Karpas-422 (cell line): ENCODE data around the gene TUBA4B. TPM values are rescaled to one million over a fixed set of nuclear protein-coding genes. Genes with fewer than 3 reads are reported as not detected.

ENCODE experiments used
- DNase-seq: peaks from one replicate; pipeline ENCODE4 v3.0.0-alpha.2; 2015
- H2AFZ ChIP-seq: fragments of 200-600 bp; sonication (generic); 2 replicates; pipeline ENCODE4 v1.6.1; 2014; ENCODE audit warnings: antibody characterized with exemption, low read length, mixed read lengths
- H3K27ac ChIP-seq: fragments of 200-600 bp; sonication (generic); 2 replicates; pipeline ENCODE4 v1.5.1; 2014; ENCODE audit warnings: mild to moderate bottlenecking, low read length, moderate library complexity
- H3K27me3 ChIP-seq: fragments of 200-600 bp; sonication (generic); 2 replicates; pipeline ENCODE4 v1.6.1; 2014; ENCODE audit warnings: low read length, mixed read lengths
- H3K36me3 ChIP-seq: fragments of 200-600 bp; sonication (generic); 2 replicates; pipeline ENCODE4 v1.6.1; 2014; ENCODE audit warnings: low read length, mixed read lengths; ENCODE audit not compliant: insufficient read depth
- H3K4me1 ChIP-seq: fragments of 200-600 bp; sonication (generic); 2 replicates; pipeline ENCODE4 v1.6.1; 2014; ENCODE audit warnings: mild to moderate bottlenecking, low read length, mixed read lengths
- H3K4me2 ChIP-seq: fragments of 200-600 bp; sonication (generic); 2 replicates; pipeline ENCODE4 v1.6.1; 2014; ENCODE audit warnings: low read length, low read depth, mild to moderate bottlenecking; ENCODE audit not compliant: poor library complexity, severe bottlenecking
- H3K4me3 ChIP-seq: fragments of 200-600 bp; sonication (generic); 2 replicates; pipeline ENCODE4 v1.5.1; 2014; ENCODE audit warnings: mild to moderate bottlenecking, antibody characterized with exemption, low read length, mixed read lengths
- H3K79me2 ChIP-seq: fragments of 200-600 bp; sonication (generic); 2 replicates; pipeline ENCODE4 v1.6.1; 2014; ENCODE audit warnings: mild to moderate bottlenecking, low read length, mixed read lengths
- H3K9ac ChIP-seq: fragments of 200-600 bp; sonication (generic); 2 replicates; pipeline ENCODE4 v1.6.0; 2014; ENCODE audit warnings: low read length
- H3K9me2 ChIP-seq: fragments of 200-600 bp; sonication (generic), shearing (Covaris generic); replicated peaks from 2 replicates; pipeline ENCODE4 v1.6.0; 2014; ENCODE audit warnings: mild to moderate bottlenecking, low read length, moderate library complexity; ENCODE audit not compliant: insufficient read depth
- H3K9me3 ChIP-seq: fragments of 300-700, 200-600 bp; sonication (generic); 2 replicates; pipeline ENCODE4 v1.6.1; 2014; ENCODE audit warnings: low read length, mixed read lengths
- H4K20me1 ChIP-seq: fragments of 200-600 bp; sonication (generic); 2 replicates; pipeline ENCODE4 v1.6.1; 2014; ENCODE audit warnings: mild to moderate bottlenecking, antibody characterized with exemption, low read length, low read depth; ENCODE audit not compliant: insufficient read depth
- total RNA-seq: library from RNA; depleted of rRNA; stranded (reverse); fragments of >200 nt; shearing (Covaris generic); gene quantifications from 2 replicates; pipeline ENCODE4 v1.2.3, GENCODE V29; 2014; ENCODE audit warnings: low replicate concordance

TUBA4B gene
- total RNA-seq, 1 experiment from 2014 or later: not detected

DNA sequence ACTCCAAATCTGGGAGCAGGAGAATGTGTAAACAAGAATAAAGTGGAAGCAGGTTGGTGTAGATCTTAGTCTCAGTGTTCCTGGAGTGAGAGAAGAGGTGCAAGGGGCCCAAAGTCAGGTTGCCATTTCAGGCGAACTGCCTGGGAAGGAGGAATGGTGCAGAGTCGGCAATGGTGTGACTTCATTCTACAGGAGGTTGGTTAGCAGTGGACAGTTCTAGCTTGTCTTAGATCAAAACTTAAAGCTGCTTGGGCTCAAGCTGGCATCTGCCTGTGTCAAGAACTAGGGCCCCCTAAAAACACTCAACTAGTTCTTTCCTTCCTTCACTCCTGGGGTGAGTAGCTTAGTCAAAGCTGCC lies 4.2 kb upstream of the TUBA4B start:
- peak overlapping the region; percentile 16; the same call in 1 of the 2 replicates for H3K4me3 ChIP-seq
- H3K4me1 ChIP-seq: peaks cover 73% of the 10 kb centered on the region
- peaks cover 43% of the 10 kb centered on the region for H3K79me2 ChIP-seq
- peak overlapping the region; percentile 83 for H3K27ac ChIP-seq
- DNase-seq: no peak
- no peaks in the 10 kb centered on the region for H3K27me3 ChIP-seq
- no peaks in the 10 kb centered on the region; the same call in 1 of the 2 replicates for H3K36me3 ChIP-seq
- H3K9me2 ChIP-seq: no peaks in the 10 kb centered on the region
- no peaks in the 10 kb centered on the region for H3K9me3 ChIP-seq
- peaks cover 19% of the 10 kb centered on the region; the same call in 1 of the 2 replicates for H4K20me1 ChIP-seq
- H3K4me2 ChIP-seq: peak overlapping the region; percentile 39
- H2AFZ ChIP-seq: no peak overlapping the region
- peak overlapping the region; percentile 54; the same call in 1 of the 2 replicates for H3K9ac ChIP-seq

DNA sequence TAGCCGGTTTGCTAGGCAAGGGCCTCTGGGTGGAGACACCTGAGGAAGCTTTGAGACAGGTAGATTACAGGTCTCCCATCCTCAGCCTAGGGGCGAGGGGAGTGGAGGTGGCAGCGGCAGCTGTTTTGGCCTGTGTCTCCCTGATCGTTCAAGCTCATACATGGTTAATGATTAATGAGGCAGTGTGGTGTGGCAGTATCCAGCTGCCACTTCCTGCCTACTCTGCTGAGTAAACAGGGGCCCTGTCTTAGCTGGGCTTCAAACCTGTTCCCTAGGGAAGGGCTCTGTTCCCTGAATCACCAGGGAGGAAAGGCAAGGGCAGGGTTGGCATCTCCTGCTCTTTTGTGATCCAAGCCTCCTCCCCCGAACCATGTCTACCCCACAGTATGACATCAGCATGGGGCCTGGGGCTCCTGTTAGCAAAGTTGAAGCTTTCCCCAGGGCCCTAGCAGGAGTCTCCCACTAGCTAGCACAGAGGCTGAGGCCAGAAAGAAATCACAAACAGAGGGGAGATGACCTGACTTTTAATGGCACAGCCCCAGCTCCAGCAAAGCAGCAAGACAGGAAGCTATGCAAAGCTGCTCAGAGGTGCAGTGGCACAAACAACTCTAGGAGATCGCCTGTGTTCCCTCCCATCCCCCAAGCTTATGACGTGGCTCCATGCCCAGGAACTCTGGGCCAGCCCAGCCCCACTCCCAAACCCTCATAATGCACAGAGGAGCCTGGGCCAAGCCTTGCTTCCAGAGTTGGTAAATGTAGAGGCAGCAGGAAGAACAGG lies 3.7 kb upstream of the TUBA4B start:
- Histone ChIP-seq H4K20me1 (peaks cover 19% of the 10 kb centered on the region; the same call in 1 of the 2 replicates), H3K9me2 (no peaks in the 10 kb centered on the region), H3K27me3 (no peaks in the 10 kb centered on the region), H3K4me3 (peak overlapping the region; percentile 16; the same call in 1 of the 2 replicates), H3K9ac (peak overlapping the region; percentile 54), H3K27ac (peak overlapping the region; percentile 83), H3K4me1 (peaks cover 75% of the 10 kb centered on the region), H3K9me3 (no peaks in the 10 kb centered on the region), H3K4me2 (peak overlapping the region; percentile 39), H3K36me3 (no peaks in the 10 kb centered on the region; the same call in 1 of the 2 replicates), H3K79me2 (peaks cover 43% of the 10 kb centered on the region), H2AFZ (no peak overlapping the region)
- peak; percentile 56 for DNase-seq

DNA sequence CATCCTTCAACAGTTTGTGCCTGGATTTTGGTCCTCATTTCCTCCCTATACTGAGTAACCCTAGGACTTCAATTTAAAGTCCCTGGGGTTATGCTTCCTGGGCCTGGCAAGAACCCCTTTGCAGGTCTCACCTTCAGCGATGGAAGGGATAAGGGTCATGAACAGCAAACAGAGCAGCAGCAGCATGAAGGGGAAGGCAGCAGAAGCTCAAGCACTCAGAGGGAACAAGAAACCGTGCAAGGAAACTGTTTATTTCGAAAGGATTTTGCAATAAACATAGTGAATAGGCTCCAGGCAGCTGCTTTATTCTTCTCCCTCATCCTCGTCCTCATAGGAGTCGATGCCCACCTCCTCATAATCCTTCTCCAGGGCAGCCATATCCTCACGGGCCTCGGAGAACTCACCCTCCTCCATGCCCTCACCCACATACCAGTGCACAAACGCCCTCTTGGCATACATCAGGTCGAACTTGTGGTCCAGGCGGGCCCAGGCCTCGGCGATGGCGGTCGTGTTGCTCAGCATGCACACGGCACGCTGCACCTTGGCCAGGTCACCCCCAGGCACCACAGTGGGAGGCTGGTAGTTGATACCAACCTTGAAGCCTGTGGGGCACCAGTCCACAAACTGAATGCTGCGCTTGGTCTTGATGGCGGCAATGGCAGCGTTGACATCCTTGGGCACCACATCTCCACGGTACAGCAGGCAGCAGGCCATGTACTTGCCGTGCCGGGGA lies 2.8 kb upstream of the TUBA4B start:
- Histone ChIP-seq H3K27me3 (no peaks in the 10 kb centered on the region), H3K27ac (peak overlapping the region; percentile 83), H3K4me3 (no peak overlapping the region; the same call in 1 of the 2 replicates), H3K4me1 (peaks cover 78% of the 10 kb centered on the region), H3K36me3 (no peaks in the 10 kb centered on the region; the same call in 1 of the 2 replicates), H3K4me2 (peak overlapping the region; percentile 39), H3K79me2 (peaks cover 43% of the 10 kb centered on the region), H3K9me3 (no peaks in the 10 kb centered on the region), H3K9ac (peak overlapping the region; percentile 54), H3K9me2 (no peaks in the 10 kb centered on the region), H2AFZ (no peak overlapping the region), H4K20me1 (peaks cover 19% of the 10 kb centered on the region; the same call in 1 of the 2 replicates)
- DNase-seq: no peak

DNA sequence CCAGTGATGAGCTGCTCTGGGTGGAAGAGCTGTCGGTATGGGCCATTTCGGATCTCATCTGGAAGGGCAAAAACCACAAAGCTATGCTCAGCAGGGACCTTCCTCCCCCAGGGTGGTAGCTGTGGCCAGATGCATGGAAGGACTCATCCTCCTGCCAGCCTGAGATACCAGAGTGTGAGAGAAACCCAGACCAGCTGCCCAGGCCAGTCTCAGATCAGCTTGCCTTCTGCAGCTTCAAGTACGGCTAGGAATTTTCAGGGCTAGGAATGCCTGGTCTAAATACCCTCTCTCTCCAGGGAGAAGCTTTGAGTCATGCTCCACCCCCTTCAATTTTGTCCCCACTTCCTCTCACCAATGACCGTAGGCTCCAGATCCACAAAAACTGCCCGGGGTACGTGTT lies 1.4 kb upstream of the TUBA4B start:
- Histone ChIP-seq H3K4me3 (peak overlapping the region; percentile 92), H3K9ac (peak overlapping the region; percentile 83), H3K36me3 (no peaks in the 10 kb centered on the region; the same call in 1 of the 2 replicates)

DNA sequence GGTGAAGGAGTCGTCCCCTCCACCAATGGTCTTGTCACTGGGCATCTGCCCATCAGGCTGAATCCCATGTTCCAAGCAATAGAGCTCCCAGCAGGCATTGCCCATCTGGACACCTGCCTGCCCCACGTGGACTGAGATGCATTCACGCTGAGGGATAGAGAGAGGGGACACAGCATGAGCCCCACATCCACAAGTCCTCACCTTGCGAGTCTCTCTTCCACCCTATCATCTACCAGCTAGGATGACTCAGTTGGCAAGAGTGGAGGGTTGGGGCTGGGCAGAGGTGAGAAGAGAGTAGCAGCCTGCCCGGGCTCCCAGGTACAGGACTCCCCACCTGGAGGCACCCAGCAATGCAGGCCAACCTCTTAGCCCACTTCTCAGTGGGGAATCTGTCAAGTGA lies 959 bp upstream of the TUBA4B start:
- no peaks in the 10 kb centered on the region for H3K27me3 ChIP-seq
- no peaks in the 10 kb centered on the region for H3K9me3 ChIP-seq
- DNase-seq: no peak
- no peak overlapping the region for H2AFZ ChIP-seq
- H3K4me3 ChIP-seq: peak overlapping the region; percentile 92
- H3K4me2 ChIP-seq: peak overlapping the region; percentile 88
- H3K9me2 ChIP-seq: no peaks in the 10 kb centered on the region
- H3K4me1 ChIP-seq: peaks cover 65% of the 10 kb centered on the region
- peaks cover 23% of the 10 kb centered on the region; the same call in 1 of the 2 replicates for H4K20me1 ChIP-seq
- H3K36me3 ChIP-seq: no peaks in the 10 kb centered on the region; the same call in 1 of the 2 replicates
- peaks cover 30% of the 10 kb centered on the region for H3K79me2 ChIP-seq
- H3K27ac ChIP-seq: peak overlapping the region; percentile 71
- H3K9ac ChIP-seq: peak overlapping the region; percentile 83

More for the DNA sequence above, 1.4 kb upstream of the TUBA4B start:
- Histone ChIP-seq H4K20me1 (peaks cover 23% of the 10 kb centered on the region; the same call in 1 of the 2 replicates), H3K4me2 (peak overlapping the region; percentile 88), H3K9me2 (no peaks in the 10 kb centered on the region), H3K9me3 (no peaks in the 10 kb centered on the region), H3K27me3 (no peaks in the 10 kb centered on the region), H3K27ac (peak overlapping the region; percentile 71; the same call in 1 of the 2 replicates), H3K4me1 (peaks cover 69% of the 10 kb centered on the region), H2AFZ (no peak overlapping the region), H3K79me2 (peaks cover 30% of the 10 kb centered on the region)
- no peak for DNase-seq

DNA sequence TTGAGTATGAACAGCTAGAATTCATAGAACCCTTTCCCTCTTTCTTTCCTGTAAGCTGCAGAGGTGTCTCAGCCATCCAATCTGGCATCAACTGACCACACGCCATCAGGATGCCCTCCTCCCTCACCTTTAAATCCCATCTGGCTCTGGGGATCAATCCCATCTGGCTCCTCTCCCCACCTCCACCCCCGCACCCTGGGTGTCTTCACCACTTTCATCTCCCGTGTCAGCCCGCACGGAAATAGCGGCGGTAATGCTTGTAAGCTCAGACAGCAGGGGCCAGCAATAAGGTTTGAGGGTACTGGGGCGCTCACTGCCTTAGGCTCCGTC lies 508 bp upstream of the TUBA4B start:
- Histone ChIP-seq H2AFZ (peak overlapping the region; percentile 47; the same call in 1 of the 2 replicates), H3K27me3 (no peaks in the 10 kb centered on the region), H3K79me2 (peaks cover 30% of the 10 kb centered on the region), H3K4me3 (peak overlapping the region; percentile 92), H3K9ac (peak overlapping the region; percentile 83), H3K36me3 (no peaks in the 10 kb centered on the region; the same call in 1 of the 2 replicates), H3K4me2 (peak overlapping the region; percentile 88), H3K9me2 (no peaks in the 10 kb centered on the region), H4K20me1 (peaks cover 23% of the 10 kb centered on the region; the same call in 1 of the 2 replicates), H3K9me3 (no peaks in the 10 kb centered on the region), H3K4me1 (peaks cover 61% of the 10 kb centered on the region), H3K27ac (peak overlapping the region; percentile 71)
- DNase-seq: no peak

DNA sequence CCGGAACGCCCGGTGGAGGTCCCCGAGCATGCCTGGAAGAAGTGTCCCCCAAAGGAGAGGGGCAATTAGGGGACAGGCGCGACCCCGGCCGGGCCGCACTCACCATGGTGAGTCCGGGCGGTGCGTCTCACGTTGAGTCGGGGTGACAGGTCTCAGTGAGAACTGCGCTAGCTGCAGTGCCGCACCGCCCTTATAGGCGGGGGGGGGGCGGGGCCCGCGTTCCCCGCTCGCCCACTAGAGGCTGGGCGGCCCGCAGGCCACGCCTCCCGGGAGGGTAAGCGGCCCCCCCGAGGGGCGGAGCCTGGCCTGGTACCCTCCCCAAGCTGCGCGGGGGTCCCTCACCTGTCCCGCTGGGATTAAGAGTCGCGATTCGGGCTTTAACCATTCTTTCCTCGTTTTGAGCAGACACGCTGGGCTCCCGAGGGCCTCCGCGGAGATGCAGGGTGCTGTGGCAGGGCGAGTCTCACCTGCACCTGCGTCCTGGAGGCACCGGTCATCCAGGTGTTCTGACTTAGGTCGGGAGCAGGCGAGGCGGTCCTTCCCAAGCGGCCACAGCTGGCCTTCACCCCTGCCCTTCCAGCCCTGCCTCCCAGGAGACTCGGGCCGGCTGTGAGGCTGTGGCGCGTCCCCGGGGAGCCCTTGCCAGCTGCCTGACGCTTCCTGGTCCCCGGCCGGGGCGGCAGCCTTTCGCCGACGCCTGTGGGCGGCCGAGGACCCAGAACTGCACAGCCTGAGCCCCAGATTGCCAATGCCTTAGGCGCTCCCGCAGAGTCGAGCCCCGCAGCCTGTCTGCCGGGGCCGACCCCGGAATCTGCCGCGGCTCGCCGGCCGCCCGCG lies 928 bp downstream of the TUBA4B start, which contains the start of gene TUBA4A:
TSS of gene TUBA4A (minus strand) at position 166 of the 837 bp plus-strand sequence. CDS start at position 106, 60 bp downstream.
- DNase-seq: peak; percentile 94
- peaks cover 56% of the 10 kb centered on the region for H3K4me1 ChIP-seq
- H2AFZ ChIP-seq: peak within 1 kb of the TSS; percentile 47; the same call in 1 of the 2 replicates
- peak within 1 kb of the TSS; percentile 71 for H3K27ac ChIP-seq
- peaks cover 23% of the 10 kb centered on the region; the same call in 1 of the 2 replicates for H4K20me1 ChIP-seq
- peak within 1 kb of the TSS; percentile 88 for H3K4me2 ChIP-seq
- no peaks in the 10 kb centered on the region; the same call in 1 of the 2 replicates for H3K36me3 ChIP-seq
- H3K9ac ChIP-seq: peak within 1 kb of the TSS; percentile 83
- H3K27me3 ChIP-seq: no peaks in the 10 kb centered on the region
- peak within 1 kb of the TSS; percentile 92 for H3K4me3 ChIP-seq
- peaks cover 30% of the 10 kb centered on the region for H3K79me2 ChIP-seq
- H3K9me3 ChIP-seq: no peaks in the 10 kb centered on the region
- no peaks in the 10 kb centered on the region for H3K9me2 ChIP-seq
